ENCODE measurements around the gene LCOR.

The LCOR gene

GRCh38 chr10:97010695-97011206, 178.7 kb downstream of the LCOR start:
- in situ Hi-C loops (cut with MboI; ENCODE audit: low sequenced_read_pairs, unreplicated experiment), result loop anchor here (25.0 kb wide), 1 partner anchor 373 kb away; no protein-coding TSS in a partner anchor
- no peak for DNase-seq (ENCODE audit: low spot score)
- no peak for TF ChIP-seq CTCF (IDR thresholded peaks at IDR 0.05; ENCODE audit: borderline replicate concordance, control extremely low read depth, extremely low read depth, insufficient read depth, missing control alignments)

GRCh38 chr10:97011397-97011796, 179.3 kb downstream of the LCOR start:
- no peak for TF ChIP-seq CTCF (IDR thresholded peaks at IDR 0.05; ENCODE audit: borderline replicate concordance, control extremely low read depth, extremely low read depth, insufficient read depth, missing control alignments)
- in situ Hi-C loops (cut with MboI; ENCODE audit: low sequenced_read_pairs, unreplicated experiment), result loop anchor here (25.0 kb wide), 1 partner anchor 374 kb away; no protein-coding TSS in a partner anchor
- no peak for DNase-seq (ENCODE audit: low spot score)

GRCh38 chr10:97012470-97012869, 180.4 kb downstream of the LCOR start:
- in situ Hi-C loops (cut with MboI; ENCODE audit: low sequenced_read_pairs, unreplicated experiment), result loop anchor here (25.0 kb wide), 1 partner anchor 375 kb away; no protein-coding TSS in a partner anchor
- no peak for DNase-seq (ENCODE audit: low spot score)
- TF ChIP-seq CTCF (IDR thresholded peaks at IDR 0.05; ENCODE audit: borderline replicate concordance, control extremely low read depth, extremely low read depth, insufficient read depth, missing control alignments), result no peak

- DNase-seq (ENCODE audit: low spot score), result no peak
- in situ Hi-C loops (cut with MboI; ENCODE audit: low sequenced_read_pairs, unreplicated experiment), result loop anchor here (25.0 kb wide), 1 partner anchor 376 kb away; no protein-coding TSS in a partner anchor
- TF ChIP-seq CTCF (IDR thresholded peaks at IDR 0.05; ENCODE audit: borderline replicate concordance, control extremely low read depth, extremely low read depth, insufficient read depth, missing control alignments), result no peak
Observed at GRCh38 chr10:97013568-97013967, 181.5 kb downstream of the LCOR start.

- no peak for TF ChIP-seq CTCF (IDR thresholded peaks at IDR 0.05; ENCODE audit: borderline replicate concordance, control extremely low read depth, extremely low read depth, insufficient read depth, missing control alignments)
- in situ Hi-C loops (cut with MboI; ENCODE audit: low sequenced_read_pairs, unreplicated experiment), result loop anchor here (25.0 kb wide), 1 partner anchor 377 kb away; no protein-coding TSS in a partner anchor
- DNase-seq (ENCODE audit: low spot score), result no peak
Observed at GRCh38 chr10:97013983-97014382, 181.9 kb downstream of the LCOR start.

- no peak for TF ChIP-seq CTCF (IDR thresholded peaks at IDR 0.05; ENCODE audit: borderline replicate concordance, control extremely low read depth, extremely low read depth, insufficient read depth, missing control alignments)
- in situ Hi-C loops (cut with MboI; ENCODE audit: low sequenced_read_pairs, unreplicated experiment), result loop anchor here (25.0 kb wide), 1 partner anchor 378 kb away; no protein-coding TSS in a partner anchor
Observed at GRCh38 chr10:97015240-97015639, 183.1 kb downstream of the LCOR start.

More at GRCh38 chr10:97015240-97015639, 183.1 kb downstream of the LCOR start:
- DNase-seq (ENCODE audit: low spot score), result no peak

Data from GM13976 (cell line).